Vagina (tissue), 2 donors: ENCODE results near the gene SLC9A2. TPM values are rescaled to one million over a fixed set of nuclear protein-coding genes. Genes with fewer than 3 reads are reported as not detected.

Source experiments
- DNase-seq, 2 donors: peaks; one replicate each; pipeline ENCODE4 v3.0.0-alpha.2; 2017; ENCODE audit errors: extremely low spot score in 2 of 2
- H3K27ac ChIP-seq: fragments of 200-600 bp; sonication (generic); one replicate; pipeline ENCODE4 v1.5.1; 2019
- H3K27me3 ChIP-seq: fragments of 200-600 bp; sonication (generic); one replicate; pipeline ENCODE4 v1.5.1; 2019
- H3K36me3 ChIP-seq, 2 donors: fragments of 200-600 bp; sonication (generic); one replicate each; pipeline ENCODE4 v1.5.1; 2017 to 2019
- H3K4me1 ChIP-seq: fragments of 200-600 bp; sonication (generic); one replicate; pipeline ENCODE4 v1.5.1; 2019
- H3K4me3 ChIP-seq, 2 donors: fragments of 200-600 bp; sonication (generic); 1 replicate in 1 of 2; 2 replicates in 1 of 2; pipeline ENCODE4 v1.5.1; 2016 to 2019
- H3K9me3 ChIP-seq: fragments of 200-600 bp; sonication (generic); one replicate; pipeline ENCODE4 v1.5.1; 2019
- CTCF ChIP-seq, 3 experiments: fragments of 450-650 bp in 2 of 3; fragments of 200-600 bp in 1 of 3; sonication (generic) in 1 of 3; IDR thresholded peaks; one replicate each; pipeline ENCODE4 v1.5.1; 2017 to 2019; ENCODE audit warnings: antibody characterized with exemption in 3 of 3, mild to moderate bottlenecking in 2 of 3, moderate library complexity in 2 of 3
- POLR2A ChIP-seq, 2 donors: fragments of 450-650 bp; IDR thresholded peaks; one replicate each; pipeline ENCODE4 v1.6.1; 2017; ENCODE audit warnings: antibody characterized with exemption in 2 of 2, mild to moderate bottlenecking in 2 of 2, moderate library complexity in 2 of 2
- POLR2AphosphoS5 ChIP-seq, 2 donors: sonication (generic); formaldehyde crosslinking; IDR thresholded peaks; one replicate each; pipeline ENCODE4 v1.9.0; 2017; ENCODE audit warnings: antibody characterized with exemption in 2 of 2, mild to moderate bottlenecking in 2 of 2, low read depth in 1 of 2; ENCODE audit not compliant: insufficient read depth in 1 of 2
- intact Hi-C: fragments of 100-400 bp; cut with DNase I; formaldehyde crosslinking; loops from one replicate; pipeline ENCODE4 v1.15.1; 2023
- total RNA-seq: library from RNA; depleted of rRNA; stranded (reverse); fragments of >200 nt; gene quantifications from one replicate; pipeline ENCODE4 v1.2.3, GENCODE V29; 2016

Gene SLC9A2
- total RNA-seq, 1 donor from 2014 or later = not detected

GRCh38 chr2:102652126-102652525 lies 32.8 kb downstream of the SLC9A2 start:
- DNase-seq = no peak
- H3K27me3 ChIP-seq = no peaks in the 10 kb centered on the region
- TF ChIP-seq POLR2AphosphoS5 (IDR thresholded peaks at IDR 0.05; ENCODE audit: insufficient read depth in 1 of 2, low read depth in 1 of 2) (no peak), POLR2A (IDR thresholded peaks at IDR 0.05) (no peak), CTCF (IDR thresholded peaks at IDR 0.05) (no peak)
- no peaks in the 10 kb centered on the region for H3K9me3 ChIP-seq
- H3K36me3 ChIP-seq = no peaks in the 10 kb centered on the region
- intact Hi-C loops = no loop called here
- H3K27ac ChIP-seq = no peak overlapping the region
- no peaks in the 10 kb centered on the region for H3K4me1 ChIP-seq
- no peak overlapping the region for H3K4me3 ChIP-seq

DNA sequence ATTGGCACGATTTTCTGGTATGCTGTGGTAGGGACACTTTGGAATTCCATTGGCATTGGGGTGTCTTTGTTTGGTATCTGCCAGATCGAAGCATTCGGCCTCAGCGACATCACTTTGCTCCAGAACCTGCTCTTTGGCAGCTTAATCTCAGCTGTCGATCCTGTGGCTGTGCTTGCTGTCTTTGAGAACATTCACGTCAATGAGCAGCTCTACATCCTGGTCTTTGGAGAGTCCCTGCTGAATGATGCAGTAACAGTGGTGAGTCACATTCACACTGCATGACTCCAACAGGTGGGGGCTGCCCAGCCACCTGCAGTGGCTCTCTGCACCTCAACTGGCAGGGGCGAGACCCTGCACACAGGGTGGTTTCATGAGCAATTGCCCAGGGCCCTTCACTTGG lies 38.4 kb downstream of the SLC9A2 start:
- H3K36me3 ChIP-seq = no peaks in the 10 kb centered on the region
- no peak overlapping the region for H3K4me3 ChIP-seq
- H3K4me1 ChIP-seq = no peaks in the 10 kb centered on the region
- no peaks in the 10 kb centered on the region for H3K27me3 ChIP-seq
- H3K9me3 ChIP-seq = no peaks in the 10 kb centered on the region
- TF ChIP-seq POLR2AphosphoS5 (IDR thresholded peaks at IDR 0.05; ENCODE audit: insufficient read depth in 1 of 2, low read depth in 1 of 2) = no peak
- no peak for TF ChIP-seq CTCF (IDR thresholded peaks at IDR 0.05)
- TF ChIP-seq POLR2A (IDR thresholded peaks at IDR 0.05) = no peak
- intact Hi-C loops = no loop called here
- H3K27ac ChIP-seq = no peak overlapping the region
- no peak for DNase-seq

DNA sequence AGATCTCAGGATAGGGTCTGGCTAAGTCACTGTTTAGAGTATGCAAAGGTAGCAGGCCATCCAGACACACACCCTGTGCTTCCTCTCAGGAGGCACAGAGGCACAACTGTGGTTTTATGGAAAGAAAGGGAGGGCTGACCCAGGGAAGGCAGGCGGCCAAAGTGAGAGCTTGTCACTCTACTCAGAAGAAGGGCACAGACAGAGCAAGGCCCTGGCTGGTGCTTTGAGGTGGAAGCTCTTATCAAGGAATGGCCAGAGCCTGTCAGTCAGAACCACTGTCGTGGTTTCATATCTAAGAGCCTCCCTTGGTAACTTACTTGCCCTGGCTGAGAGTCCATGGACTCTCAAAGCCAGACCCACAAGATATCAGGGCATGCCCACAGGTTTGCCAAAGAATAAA lies 40.7 kb downstream of the SLC9A2 start:
- H3K27ac ChIP-seq = no peak overlapping the region
- H3K27me3 ChIP-seq = no peaks in the 10 kb centered on the region
- TF ChIP-seq CTCF (IDR thresholded peaks at IDR 0.05) (no peak), POLR2A (IDR thresholded peaks at IDR 0.05) (no peak), POLR2AphosphoS5 (IDR thresholded peaks at IDR 0.05; ENCODE audit: insufficient read depth in 1 of 2, low read depth in 1 of 2) (no peak)
- intact Hi-C loops = no loop called here
- no peak overlapping the region for H3K4me3 ChIP-seq
- no peaks in the 10 kb centered on the region for H3K4me1 ChIP-seq
- no peak for DNase-seq
- H3K9me3 ChIP-seq = no peaks in the 10 kb centered on the region
- no peaks in the 10 kb centered on the region for H3K36me3 ChIP-seq

GRCh38 chr2:102660574-102660973 lies 41.2 kb downstream of the SLC9A2 start:
- no peaks in the 10 kb centered on the region for H3K9me3 ChIP-seq
- H3K4me1 ChIP-seq = no peaks in the 10 kb centered on the region
- TF ChIP-seq CTCF (IDR thresholded peaks at IDR 0.05) (no peak), POLR2A (IDR thresholded peaks at IDR 0.05) (no peak), POLR2AphosphoS5 (IDR thresholded peaks at IDR 0.05; ENCODE audit: insufficient read depth in 1 of 2, low read depth in 1 of 2) (no peak)
- no peaks in the 10 kb centered on the region for H3K27me3 ChIP-seq
- no peak overlapping the region for H3K4me3 ChIP-seq
- H3K27ac ChIP-seq = no peak overlapping the region
- intact Hi-C loops = no loop called here
- no peak for DNase-seq
- no peaks in the 10 kb centered on the region for H3K36me3 ChIP-seq

- H3K36me3 ChIP-seq = no peaks in the 10 kb centered on the region
- H3K9me3 ChIP-seq = no peaks in the 10 kb centered on the region
- TF ChIP-seq POLR2AphosphoS5 (IDR thresholded peaks at IDR 0.05; ENCODE audit: insufficient read depth in 1 of 2, low read depth in 1 of 2) (no peak), POLR2A (IDR thresholded peaks at IDR 0.05) (no peak), CTCF (IDR thresholded peaks at IDR 0.05) (no peak)
- DNase-seq = no peak
- no peak overlapping the region for H3K27ac ChIP-seq
- no peaks in the 10 kb centered on the region for H3K27me3 ChIP-seq
- no peak overlapping the region for H3K4me3 ChIP-seq
- intact Hi-C loops = no loop called here
- H3K4me1 ChIP-seq = no peaks in the 10 kb centered on the region
Measured at GRCh38 chr2:102661846-102662245, 42.5 kb downstream of the SLC9A2 start.
